ENCODE measurements around the gene PTAFR. TPM values are rescaled to one million over a fixed set of nuclear protein-coding genes. Genes with fewer than 3 reads are reported as not detected.

Gene PTAFR
- total RNA-seq, 2 donors from 2014 or later = 2.3 to 2.5 TPM

GRCh38 chr1:28154078-28154594 is 22.4 kb downstream of the PTAFR start:
- Histone ChIP-seq H3K36me3 (no peaks in the 10 kb centered on the region), H3K4me1 (replicated peaks) (no peaks in the 10 kb centered on the region), H3K9me3 (no peaks in the 10 kb centered on the region), H3K27ac (no peak overlapping the region), H3K4me3 (no peak overlapping the region), H3K27me3 (replicated peaks; ENCODE audit: insufficient read depth) (no peaks in the 10 kb centered on the region)
- WGBS = 79% methylated on average over 9 of the region's 9 CpGs
- intact Hi-C loops (cut with DNase I) = no loop called here
- no peak for DNase-seq (ENCODE audit: low spot score)
- TF ChIP-seq CTCF (IDR thresholded peaks at IDR 0.05) (no peak), POLR2A (IDR thresholded peaks at IDR 0.05) (no peak), POLR2AphosphoS5 (IDR thresholded peaks at IDR 0.05) (no peak)

GRCh38 chr1:28150125-28150780 is 26.2 kb downstream of the PTAFR start:
- 93% methylated on average over 23 of the region's 23 CpGs for WGBS
- DNase-seq (ENCODE audit: low spot score) = no peak
- no peak overlapping the region for H3K27ac ChIP-seq
- H3K9me3 ChIP-seq = no peaks in the 10 kb centered on the region
- intact Hi-C loops (cut with DNase I) = no loop called here
- H3K36me3 ChIP-seq = no peaks in the 10 kb centered on the region
- no peaks in the 10 kb centered on the region for H3K4me1 ChIP-seq (replicated peaks)
- no peaks in the 10 kb centered on the region for H3K27me3 ChIP-seq (replicated peaks; ENCODE audit: insufficient read depth)
- no peak overlapping the region for H3K4me3 ChIP-seq
- TF ChIP-seq POLR2AphosphoS5 (IDR thresholded peaks at IDR 0.05) (no peak), POLR2A (IDR thresholded peaks at IDR 0.05) (no peak), CTCF (IDR thresholded peaks at IDR 0.05) (no peak)

- WGBS = 88% methylated on average over 1 of the region's 1 CpG
- H3K27ac ChIP-seq = no peak overlapping the region
- intact Hi-C loops (cut with DNase I) = no loop called here
- DNase-seq (ENCODE audit: low spot score) = no peak
- H3K4me1 ChIP-seq (replicated peaks) = no peaks in the 10 kb centered on the region
- H3K36me3 ChIP-seq = no peaks in the 10 kb centered on the region
- no peaks in the 10 kb centered on the region for H3K9me3 ChIP-seq
- H3K27me3 ChIP-seq (replicated peaks; ENCODE audit: insufficient read depth) = no peaks in the 10 kb centered on the region
- no peak for TF ChIP-seq POLR2A (IDR thresholded peaks at IDR 0.05)
- TF ChIP-seq POLR2AphosphoS5 (IDR thresholded peaks at IDR 0.05) = no peak
- no peak for TF ChIP-seq CTCF (IDR thresholded peaks at IDR 0.05)
- H3K4me3 ChIP-seq = no peak overlapping the region
These were observed 27.7 kb downstream of the PTAFR start for GRCh38 chr1:28148880-28149195.

GRCh38 chr1:28147264-28148094 is 29.0 kb downstream of the PTAFR start:
- H3K9me3 ChIP-seq = no peaks in the 10 kb centered on the region
- TF ChIP-seq POLR2A (IDR thresholded peaks at IDR 0.05) = no peak
- intact Hi-C loops (cut with DNase I) = no loop called here
- H3K36me3 ChIP-seq = no peaks in the 10 kb centered on the region
- WGBS = 69% methylated on average over 16 of the region's 16 CpGs
- H3K4me3 ChIP-seq = no peak overlapping the region
- H3K27me3 ChIP-seq (replicated peaks; ENCODE audit: insufficient read depth) = no peaks in the 10 kb centered on the region
- no peaks in the 10 kb centered on the region for H3K4me1 ChIP-seq (replicated peaks)
- H3K27ac ChIP-seq = no peak overlapping the region
- no peak for DNase-seq (ENCODE audit: low spot score)

GRCh38 chr1:28145728-28146127 is 30.8 kb downstream of the PTAFR start:
- no peak for DNase-seq (ENCODE audit: low spot score)
- no peaks in the 10 kb centered on the region for H3K36me3 ChIP-seq
- no peaks in the 10 kb centered on the region for H3K27me3 ChIP-seq (replicated peaks; ENCODE audit: insufficient read depth)
- no peaks in the 10 kb centered on the region for H3K4me1 ChIP-seq (replicated peaks)
- no peaks in the 10 kb centered on the region for H3K9me3 ChIP-seq
- no peak overlapping the region for H3K27ac ChIP-seq
- WGBS = 93% methylated on average over 5 of the region's 5 CpGs
- no peak for TF ChIP-seq POLR2A (IDR thresholded peaks at IDR 0.05)
- TF ChIP-seq CTCF (IDR thresholded peaks at IDR 0.05) = no peak
- TF ChIP-seq POLR2AphosphoS5 (IDR thresholded peaks at IDR 0.05) = no peak
- intact Hi-C loops (cut with DNase I) = no loop called here
- H3K4me3 ChIP-seq = no peak overlapping the region
